Adrenal gland (tissue), 5 donors: ENCODE results near the gene SKOR2.

ENCODE experiments used
- CTCF ChIP-seq, 6 experiments: fragments of 450-650 bp in 4 of 6; fragments of 200-600 bp in 2 of 6; sonication (generic) in 1 of 6; IDR thresholded peaks; 1 replicate in 5 of 6; 2 replicates in 1 of 6; pipeline versions ENCODE4 v1.5.1 to v1.8.0; 2016 to 2021; ENCODE audit warnings: antibody characterized with exemption in 6 of 6, mild to moderate bottlenecking in 2 of 6, moderate library complexity in 1 of 6
- POLR2A ChIP-seq, 2 donors: fragments of 450-650 bp; IDR thresholded peaks; one replicate each; pipeline ENCODE4 v1.6.1; 2017; ENCODE audit warnings: antibody characterized with exemption in 2 of 2, mild to moderate bottlenecking in 2 of 2, moderate library complexity in 1 of 2
- donor health status: DM: no; HTN: no; CAD: no.

- TF ChIP-seq CTCF (IDR thresholded peaks at IDR 0.05) (no peak), POLR2A (IDR thresholded peaks at IDR 0.05) (no peak)
These were observed 4.4 kb downstream of the SKOR2 start for GRCh38 chr18:47247036-47247415.
